HG02885 (cell line): ENCODE data around the gene RRM2.

ENCODE experiments used
- ATAC-seq: cut with Tn5 transposase; IDR thresholded peaks from one replicate; pipeline ENCODE4 v1.9.1; 2021; ENCODE audit warnings: mild to moderate bottlenecking; ENCODE audit not compliant: unreplicated experiment, poor library complexity

RRM2 gene

GRCh38 chr2:10122500-10123280 is at the start of gene RRM2:
TSS of gene RRM2 (plus strand) at chr2:10122739. CDS start at chr2:10122799, 60 bp downstream.
- ATAC-seq: peak; percentile 76

GRCh38 chr2:10073706-10074105 is 48.8 kb upstream of the RRM2 start:
- ATAC-seq: no peak

- ATAC-seq: no peak
Measured at GRCh38 chr2:10075101-10075500, 47.4 kb upstream of the RRM2 start.

- ATAC-seq: no peak
Measured at GRCh38 chr2:10075571-10076209, 46.8 kb upstream of the RRM2 start.

- ATAC-seq: no peak
Measured at GRCh38 chr2:10076511-10076910, 46.0 kb upstream of the RRM2 start.

GRCh38 chr2:10076988-10077527 is 45.5 kb upstream of the RRM2 start:
- ATAC-seq: no peak

GRCh38 chr2:10078001-10078400 is 44.5 kb upstream of the RRM2 start:
- ATAC-seq: no peak

GRCh38 chr2:10078704-10079265 is 43.8 kb upstream of the RRM2 start:
- ATAC-seq: no peak

GRCh38 chr2:10079266-10079869 is 43.2 kb upstream of the RRM2 start:
- ATAC-seq: peak; percentile 25

- ATAC-seq: peak; percentile 40
Measured at GRCh38 chr2:10079870-10080535, 42.5 kb upstream of the RRM2 start, which contains the start of gene CYS1. TSS of gene CYS1 (minus strand) at chr2:10080411. CDS start at chr2:10080223, 188 bp downstream.

GRCh38 chr2:10080536-10081304 is 41.8 kb upstream of the RRM2 start:
- peak; percentile 15 for ATAC-seq

- no peak for ATAC-seq
Measured at GRCh38 chr2:10083046-10083445, 39.5 kb upstream of the RRM2 start.

- ATAC-seq: peak; percentile 28
Measured at GRCh38 chr2:10083692-10084211, 38.8 kb upstream of the RRM2 start.

- ATAC-seq: no peak
Measured at GRCh38 chr2:10084223-10084865, 38.2 kb upstream of the RRM2 start.

GRCh38 chr2:10085043-10085667 is 37.4 kb upstream of the RRM2 start:
- no peak for ATAC-seq

- no peak for ATAC-seq
Measured at GRCh38 chr2:10085668-10086059, 36.9 kb upstream of the RRM2 start.

- no peak for ATAC-seq
Measured at GRCh38 chr2:10086950-10087349, 35.6 kb upstream of the RRM2 start.

- no peak for ATAC-seq
Measured at GRCh38 chr2:10087360-10087759, 35.2 kb upstream of the RRM2 start.
